ENCODE measurements around the gene SEC23B.

SEC23B gene

GRCh38 chr20:18589941-18590674 lies 82.4 kb downstream of the SEC23B start:
- Histone ChIP-seq H3K36me3 (ENCODE audit: control insufficient read depth, insufficient read depth, low read length) (no peaks in the 10 kb centered on the region), H3K27me3 (replicated peaks; ENCODE audit: control insufficient read depth, insufficient read depth, low read length) (no peaks in the 10 kb centered on the region), H3K4me3 (replicated peaks; ENCODE audit: low read depth, low read length) (no peak overlapping the region)
- DNase-seq (ENCODE audit: extremely low read depth, insufficient read length), result no peak
- no peak for TF ChIP-seq CTCF (IDR thresholded peaks at IDR 0.05; ENCODE audit: insufficient read depth, low read length, poor library complexity, severe bottlenecking)

- DNase-seq (ENCODE audit: extremely low read depth, insufficient read length), result no peak
- no peaks in the 10 kb centered on the region for H3K27me3 ChIP-seq (replicated peaks; ENCODE audit: control insufficient read depth, insufficient read depth, low read length)
- TF ChIP-seq CTCF (IDR thresholded peaks at IDR 0.05; ENCODE audit: insufficient read depth, low read length, poor library complexity, severe bottlenecking), result no peak
These were observed 88.5 kb downstream of the SEC23B start for GRCh38 chr20:18596270-18596669.

GRCh38 chr20:18609741-18610140 lies 102.0 kb downstream of the SEC23B start:
- TF ChIP-seq CTCF (IDR thresholded peaks at IDR 0.05; ENCODE audit: insufficient read depth, low read length, poor library complexity, severe bottlenecking), result no peak
- Histone ChIP-seq H3K27me3 (replicated peaks; ENCODE audit: control insufficient read depth, insufficient read depth, low read length) (no peaks in the 10 kb centered on the region), H3K36me3 (ENCODE audit: control insufficient read depth, insufficient read depth, low read length) (peaks cover 1% of the 10 kb centered on the region; the same call in 1 of the 2 replicates), H3K4me3 (replicated peaks; ENCODE audit: low read depth, low read length) (no peak overlapping the region)
- no peak for DNase-seq (ENCODE audit: extremely low read depth, insufficient read length)

More at GRCh38 chr20:18596270-18596669, 88.5 kb downstream of the SEC23B start:
- no peak overlapping the region for H3K4me3 ChIP-seq (replicated peaks; ENCODE audit: low read depth, low read length)
- H3K36me3 ChIP-seq (ENCODE audit: control insufficient read depth, insufficient read depth, low read length), result no peaks in the 10 kb centered on the region; the same call in none of the 2 replicates
